SK-N-SH (cell line): ENCODE measurements around the gene B3GALT6. TPM values are rescaled to one million over a fixed set of nuclear protein-coding genes. Genes with fewer than 3 reads are reported as not detected.

ENCODE experiments used
- CTCF ChIA-PET: fragments of 300-600, 350-600 bp; formaldehyde crosslinking; extraction: SDS; loops from one replicate; lab custom pipeline; 2021; lab: Yijun Ruan, JAX
- POLR2A ChIA-PET: fragments of 350-600 bp; sonication (Branson Sonifier 250); formaldehyde crosslinking; extraction: SDS; loops from one replicate; lab custom pipeline; 2020; ENCODE audit warnings: antibody characterized with exemption, inconsistent platforms; lab: Yijun Ruan, JAX
- DNase-seq: peaks from one replicate; pipeline ENCODE4 v3.0.0; 2012
- H2AFZ ChIP-seq: fragments of 200-600 bp; sonication (generic); 2 replicates; pipeline ENCODE4 v1.8.1; 2016; ENCODE audit warnings: antibody characterized with exemption, mild to moderate bottlenecking, low read depth
- H3F3A ChIP-seq: fragments of 200-600 bp; sonication (generic); replicated peaks from 2 replicates; pipeline ENCODE3; 2016; ENCODE audit warnings: antibody characterized with exemption, mild to moderate bottlenecking; ENCODE audit not compliant: insufficient read depth
- H3K27ac ChIP-seq, 2 experiments: fragments of 200-500 bp in 1 of 2; fragments of 200-600 bp in 1 of 2; sonication (Bioruptor generic) in 1 of 2; sonication (generic), shearing (Covaris generic) in 1 of 2; 2 replicates each; pipeline versions ENCODE4 v1.5.1 to v1.6.1; 2014 to 2016; ENCODE audit warnings: low read depth in 2 of 2, inconsistent platforms in 1 of 2, low read length in 1 of 2, mild to moderate bottlenecking in 1 of 2, mixed read lengths in 1 of 2
- H3K27me3 ChIP-seq: fragments of 200-600 bp; sonication (generic), shearing (Covaris generic); 2 replicates; pipeline ENCODE4 v1.6.1; 2016; ENCODE audit warnings: mixed run types; ENCODE audit not compliant: insufficient read depth
- H3K36me3 ChIP-seq, 2 experiments: fragments of 200-500 bp in 1 of 2; fragments of 200-600 bp in 1 of 2; sonication (Bioruptor generic) in 1 of 2; sonication (generic) in 1 of 2; replicated peaks in 1 of 2; 2 replicates each; pipeline versions ENCODE3 to v1.5.1; 2014 to 2016; ENCODE audit warnings: low read length in 1 of 2, mild to moderate bottlenecking in 1 of 2; ENCODE audit not compliant: insufficient read depth in 2 of 2, control insufficient read depth in 1 of 2
- H3K4me1 ChIP-seq, 2 experiments: fragments of 200-500 bp in 1 of 2; fragments of 200-600 bp in 1 of 2; sonication (Bioruptor generic) in 1 of 2; sonication (generic), shearing (Covaris generic) in 1 of 2; 2 replicates each; pipeline versions ENCODE4 v1.5.1 to v1.6.1; 2014 to 2016; ENCODE audit warnings: low read depth in 1 of 2, low read length in 1 of 2, mixed run types in 1 of 2; ENCODE audit not compliant: insufficient read depth in 2 of 2, control insufficient read depth in 1 of 2
- H3K4me2 ChIP-seq: fragments of 200-600 bp; sonication (generic), shearing (Covaris generic); 2 replicates; pipeline ENCODE4 v1.6.1; 2017; ENCODE audit warnings: mixed run types
- H3K4me3 ChIP-seq, 2 experiments: fragments of 200-500 bp in 1 of 2; fragments of 200-600 bp in 1 of 2; sonication (Bioruptor generic) in 1 of 2; sonication (generic), shearing (Covaris generic) in 1 of 2; 2 replicates each; pipeline versions ENCODE4 v1.5.1 to v1.8.1; 2014 to 2016; ENCODE audit warnings: low read depth in 2 of 2, inconsistent platforms in 1 of 2, low read length in 1 of 2, mild to moderate bottlenecking in 1 of 2, mixed read lengths in 1 of 2, moderate library complexity in 1 of 2
- H3K79me2 ChIP-seq: fragments of 200-600 bp; sonication (generic); 2 replicates; pipeline ENCODE4 v1.8.1; 2017; ENCODE audit warnings: mild to moderate bottlenecking; ENCODE audit not compliant: insufficient read depth
- H3K9ac ChIP-seq: fragments of 200-600 bp; sonication (generic); 2 replicates; pipeline ENCODE4 v1.6.1; 2017; ENCODE audit warnings: mixed run types
- H3K9me2 ChIP-seq: fragments of 200-600 bp; sonication (generic); 2 replicates; pipeline ENCODE4 v1.6.1; 2017; ENCODE audit warnings: mixed run types
- H3K9me3 ChIP-seq: fragments of 200-600 bp; sonication (generic); 2 replicates; pipeline ENCODE4 v1.6.1; 2017; ENCODE audit warnings: mixed run types, mild to moderate bottlenecking, moderate library complexity
- H4K20me1 ChIP-seq: fragments of 200-600 bp; sonication (generic); 2 replicates; pipeline ENCODE4 v1.6.1; 2017; ENCODE audit warnings: mild to moderate bottlenecking, mixed run types; ENCODE audit not compliant: insufficient read depth
- EZH2phosphoT487 ChIP-seq: fragments of 200-600 bp; sonication (generic); IDR thresholded peaks from 2 replicates; pipeline ENCODE4 v1.6.1; 2017; ENCODE audit warnings: low read depth, mixed run types, mild to moderate bottlenecking, antibody characterized with exemption, moderate library complexity, borderline replicate concordance
- FOXJ3 ChIP-seq: sonication (generic); formaldehyde crosslinking; IDR thresholded peaks from 2 replicates; pipeline ENCODE4 v1.5.1; 2020; ENCODE audit warnings: mild to moderate bottlenecking, missing genetic modification reagents
- MXI1 ChIP-seq: IDR thresholded peaks from 2 replicates; pipeline ENCODE4 v1.6.1; 2012; ENCODE audit warnings: mild to moderate bottlenecking, low read depth, low read length, improper control_type of control experiment
- NRF1 ChIP-seq: IDR thresholded peaks from 2 replicates; pipeline ENCODE4 v1.6.1; 2012; ENCODE audit warnings: low read depth, mild to moderate bottlenecking, low read length
- POLR2AphosphoS5 ChIP-seq: IDR thresholded peaks from 2 replicates; pipeline ENCODE4 v1.6.1; 2012; ENCODE audit warnings: low read depth, low read length
- RAD21 ChIP-seq: IDR thresholded peaks from 2 replicates; pipeline ENCODE4 v1.6.1; 2012; ENCODE audit warnings: mild to moderate bottlenecking, low read length
- RXRA ChIP-seq: IDR thresholded peaks from 2 replicates; pipeline ENCODE4 v1.4.0; 2012; ENCODE audit warnings: low read depth, mild to moderate bottlenecking, borderline replicate concordance
- TCF12 ChIP-seq: IDR thresholded peaks from 2 replicates; pipeline ENCODE4 v1.4.0; 2012
- TEAD4 ChIP-seq: IDR thresholded peaks from 2 replicates; pipeline ENCODE4 v1.4.0; 2012; ENCODE audit warnings: mild to moderate bottlenecking, borderline replicate concordance; ENCODE audit not compliant: insufficient read depth
- YY1 ChIP-seq: IDR thresholded peaks from 2 replicates; pipeline ENCODE4 v1.4.0; 2012; ENCODE audit warnings: low read depth, mild to moderate bottlenecking
- ZBTB33 ChIP-seq: IDR thresholded peaks from 2 replicates; pipeline ENCODE4 v1.4.0; 2012; ENCODE audit warnings: low read depth, borderline replicate concordance
- WGBS: methylation state at CpG from one replicate; pipeline ENCODE4 v1.1.6; 2017; ENCODE audit warnings: low lambda C conversion rate; 5-methylcytosine and 5-hydroxymethylcytosine counted together
- polyA plus RNA-seq, 3 experiments: library from polyadenylated mRNA; depleted of rRNA; stranded (reverse); fragments of >200 nt; gene quantifications; 2 replicates each; pipeline ENCODE4 v1.2.3, GENCODE V29; 2012
- TF ChIP-seq, protein P1 (sequence below): fragments of 150-350 bp; IDR thresholded peaks from 2 replicates; pipeline ENCODE4 v1.6.1; 2016; ENCODE audit warnings: mild to moderate bottlenecking, low read depth, low read length

The B3GALT6 gene
- polyA plus RNA-seq, 1 of the 3 experiments (the other 2 are of a cell fraction), result 38.8 TPM

GRCh38 chr1:1278620-1279019 is 46.6 kb downstream of the B3GALT6 start (continued):
- TF ChIP-seq ZBTB33, result no peak
- no peak for TF ChIP-seq TEAD4
- no peak for TF ChIP-seq MXI1
- TF ChIP-seq EZH2phosphoT487, result no peak
- TF ChIP-seq POLR2AphosphoS5, result no peak
- TF ChIP-seq YY1, result no peak
- TF ChIP-seq RXRA, result no peak
- TF ChIP-seq, protein P1, sequence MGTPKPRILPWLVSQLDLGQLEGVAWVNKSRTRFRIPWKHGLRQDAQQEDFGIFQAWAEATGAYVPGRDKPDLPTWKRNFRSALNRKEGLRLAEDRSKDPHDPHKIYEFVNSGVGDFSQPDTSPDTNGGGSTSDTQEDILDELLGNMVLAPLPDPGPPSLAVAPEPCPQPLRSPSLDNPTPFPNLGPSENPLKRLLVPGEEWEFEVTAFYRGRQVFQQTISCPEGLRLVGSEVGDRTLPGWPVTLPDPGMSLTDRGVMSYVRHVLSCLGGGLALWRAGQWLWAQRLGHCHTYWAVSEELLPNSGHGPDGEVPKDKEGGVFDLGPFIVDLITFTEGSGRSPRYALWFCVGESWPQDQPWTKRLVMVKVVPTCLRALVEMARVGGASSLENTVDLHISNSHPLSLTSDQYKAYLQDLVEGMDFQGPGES, result no peak
- no peak for TF ChIP-seq TCF12
- TF ChIP-seq FOXJ3 (CRISPR knock-in tag), result no peak
- TF ChIP-seq, all 33 proteins: peak for 0

DNA sequence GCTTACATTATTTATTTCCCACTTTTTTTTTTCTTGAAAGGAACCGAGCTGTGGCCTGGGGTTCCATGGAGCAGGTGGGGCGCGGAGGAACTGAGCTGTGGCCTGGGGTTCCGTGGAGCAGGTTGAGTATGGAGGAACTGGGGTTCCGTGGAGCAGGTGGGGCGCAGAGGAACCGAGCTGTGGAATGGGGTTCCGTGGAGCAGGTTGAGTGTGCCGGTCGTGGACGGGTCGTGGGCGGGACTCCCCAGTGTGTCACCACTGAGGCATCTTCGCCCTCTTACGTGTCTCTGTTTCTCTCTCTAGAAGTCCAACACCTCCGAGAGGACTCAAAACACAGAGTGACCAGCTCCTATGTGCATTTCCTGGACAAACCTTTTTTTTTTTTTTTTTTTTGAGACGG is 47.0 kb downstream of the B3GALT6 start:
- ChIA-PET CTCF (interaction anchor here (1.2 kb wide), 1 partner anchor 12 kb away, joined by 7 read pairs; no protein-coding TSS in a partner anchor), POLR2A (no interaction called here)
- Histone ChIP-seq H3K79me2 (no peaks in the 10 kb centered on the region), H3K4me2 (no peak overlapping the region), H3K9me2 (no peaks in the 10 kb centered on the region), H4K20me1 (no peaks in the 10 kb centered on the region), H3K9ac (no peak overlapping the region), H3K4me3 (no peak overlapping the region), H3K4me1 (peaks cover 0 to 17% of the 10 kb centered on the region in 2 experiments; a peak in 1 of 4 replicates), H3K27me3 (no peaks in the 10 kb centered on the region), H3F3A (no peaks in the 10 kb centered on the region), H2AFZ (no peak overlapping the region), H3K27ac (no peak overlapping the region), H3K36me3 (no peaks in the 10 kb centered on the region), H3K9me3 (no peaks in the 10 kb centered on the region)
- 91% methylated on average over 17 of the region's 17 CpGs for WGBS
- TF ChIP-seq ZBTB33 (no peak), MXI1 (no peak), NRF1 (no peak), RAD21 (no peak)
- DNase-seq, result no peak
